Stimulated activated CD8-positive, alpha-beta memory T cell treated with anti-CD3 and anti-CD28 coated beads, Interleukin-15, amount 100 ng/mL, for 4 hours (primary cell): ENCODE measurements around the gene DKK3.

Source experiments
- DNase-seq, 2 donors: peaks; one replicate each; pipeline ENCODE4 v3.0.0-alpha.2; 2020; ENCODE audit warnings: low read depth in 2 of 2

DKK3 gene

DNA sequence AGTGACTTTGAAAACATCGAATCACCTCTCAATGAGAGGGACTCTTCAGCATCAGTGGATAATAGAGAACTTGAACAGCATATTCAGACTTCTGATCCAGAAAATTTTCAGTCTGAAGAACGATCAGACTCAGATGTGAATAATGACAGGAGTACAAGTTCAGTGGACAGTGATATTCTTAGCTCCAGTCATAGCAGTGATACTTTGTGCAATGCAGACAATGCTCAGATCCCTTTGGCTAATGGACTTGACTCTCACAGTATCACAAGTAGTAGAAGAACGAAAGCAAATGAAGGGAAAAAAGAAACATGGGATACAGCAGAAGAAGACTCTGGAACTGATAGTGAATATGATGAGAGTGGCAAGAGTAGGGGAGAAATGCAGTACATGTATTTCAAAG, 65.8 kb downstream of the DKK3 start:
- no peak for DNase-seq

DNA sequence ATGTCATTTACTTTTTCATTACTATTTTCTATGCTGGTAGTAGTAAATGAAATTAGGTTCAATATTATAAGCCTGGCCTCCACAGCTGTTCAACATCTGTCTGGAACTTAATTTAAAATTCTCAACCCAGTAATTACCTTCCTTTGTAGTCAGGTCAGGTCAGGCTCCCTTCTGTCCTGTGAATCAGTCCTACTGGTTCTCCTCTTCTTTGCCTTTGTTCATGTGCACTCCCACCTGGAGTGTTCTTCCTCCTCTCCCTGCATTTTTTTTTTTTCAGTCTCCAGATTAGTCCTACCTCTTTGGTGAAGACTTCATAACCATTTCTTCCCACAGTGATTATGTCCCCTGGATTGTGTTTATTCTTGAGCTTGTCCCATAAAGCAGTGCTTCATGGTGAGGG, 67.9 kb downstream of the DKK3 start:
- DNase-seq = no peak

DNA sequence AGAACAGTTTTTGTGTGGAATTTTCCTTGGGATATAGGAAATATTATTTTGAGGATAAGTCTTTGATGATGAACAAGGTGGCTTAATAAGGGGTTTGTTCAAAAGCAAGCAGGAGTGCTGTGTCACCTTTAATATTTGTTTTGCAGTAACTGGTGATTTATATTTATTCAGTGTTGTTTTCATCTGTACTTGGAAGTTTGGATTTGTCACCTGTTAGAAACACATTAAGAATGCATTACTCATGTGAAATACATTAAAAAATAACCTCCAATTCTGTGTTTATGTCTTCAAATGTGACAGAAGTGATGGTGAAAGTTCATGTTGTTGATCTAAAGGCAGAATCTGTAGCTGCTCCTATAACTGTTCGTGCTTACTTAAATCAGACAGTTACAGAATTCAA, 70.5 kb downstream of the DKK3 start:
- DNase-seq = no peak

DNA sequence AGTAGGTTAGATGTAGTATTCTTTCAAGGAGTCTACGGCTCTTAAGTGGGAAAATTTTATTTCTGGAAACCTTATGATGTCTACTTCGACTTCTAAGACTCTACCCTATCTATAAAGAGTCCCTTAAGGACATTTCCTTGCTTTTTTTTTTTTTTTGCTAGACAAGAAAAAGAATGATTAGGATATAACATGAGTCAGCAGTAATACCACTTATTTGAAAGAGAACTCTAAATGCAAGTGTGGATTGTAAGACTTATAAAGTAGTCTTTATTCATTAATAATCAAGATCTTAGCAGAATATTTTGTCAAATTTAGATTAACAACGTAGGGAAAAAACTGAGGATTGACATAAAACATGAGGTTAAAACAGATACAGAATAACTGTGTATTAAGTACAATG, 71.0 kb downstream of the DKK3 start:
- DNase-seq = no peak

DNA sequence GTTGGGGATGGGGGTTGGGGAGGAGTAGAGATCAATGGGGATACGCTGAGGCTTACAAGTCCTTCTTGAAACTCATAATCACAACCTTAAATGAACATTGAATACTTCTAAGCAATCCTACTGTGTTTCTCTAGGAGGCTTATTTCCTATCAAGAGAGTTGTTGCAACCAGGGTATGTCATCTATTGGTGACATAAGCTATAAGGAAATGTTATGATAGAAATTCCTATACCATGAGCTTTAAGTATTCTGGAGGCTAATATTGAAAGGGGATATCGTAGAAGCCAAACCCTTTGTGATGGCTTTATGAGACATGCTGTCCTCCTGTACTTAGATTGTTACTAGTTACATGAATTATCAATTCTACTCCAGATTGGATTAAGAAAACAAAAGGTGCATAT, 72.9 kb downstream of the DKK3 start:
- no peak for DNase-seq

DNA sequence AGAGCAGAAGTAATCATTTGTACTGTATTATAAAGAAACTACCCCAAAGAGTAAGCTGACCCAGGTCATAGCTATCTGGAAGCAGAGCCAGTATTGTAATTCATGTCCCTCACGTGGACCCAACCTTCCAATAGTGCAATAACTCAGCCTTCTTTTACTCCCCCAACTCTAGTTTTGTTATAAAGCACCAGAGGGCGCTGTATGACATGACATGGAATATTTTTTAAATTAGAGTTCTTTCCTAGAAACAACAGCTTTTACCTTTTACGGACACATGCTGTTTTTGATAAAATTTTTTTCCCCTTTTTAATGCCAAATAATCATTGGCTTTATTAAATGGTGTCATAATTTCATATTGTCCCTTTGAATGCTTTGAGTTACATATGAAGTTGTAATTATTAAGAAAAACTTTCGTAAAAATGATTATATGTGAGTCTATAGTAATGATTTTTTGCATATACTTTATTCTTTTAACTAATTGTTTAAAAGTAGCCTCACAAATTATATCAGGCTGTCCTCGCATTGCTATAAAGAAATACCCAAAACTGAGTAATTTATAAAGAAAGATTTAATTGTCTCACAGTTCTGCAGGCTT, 76.9 kb downstream of the DKK3 start:
- DNase-seq = no peak

DNA sequence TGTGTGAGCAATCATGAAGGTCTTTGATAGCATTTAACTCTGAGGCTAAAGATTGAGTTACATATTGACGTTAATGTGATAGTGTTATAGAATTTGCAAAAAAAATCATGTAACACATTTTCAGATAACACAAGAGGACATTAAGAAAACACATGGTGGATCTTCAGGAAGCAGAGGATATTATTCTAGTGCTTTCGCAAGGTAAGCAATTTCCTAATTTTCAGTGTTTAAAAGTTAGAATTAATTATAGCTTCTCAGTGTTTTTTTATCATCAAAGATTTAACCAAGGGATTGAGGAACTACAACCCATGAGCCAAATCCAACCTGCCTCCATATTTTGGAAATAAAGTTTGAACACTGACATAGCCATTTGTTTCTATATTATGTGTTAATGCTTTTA, 78.5 kb downstream of the DKK3 start:
- DNase-seq = no peak

DNA sequence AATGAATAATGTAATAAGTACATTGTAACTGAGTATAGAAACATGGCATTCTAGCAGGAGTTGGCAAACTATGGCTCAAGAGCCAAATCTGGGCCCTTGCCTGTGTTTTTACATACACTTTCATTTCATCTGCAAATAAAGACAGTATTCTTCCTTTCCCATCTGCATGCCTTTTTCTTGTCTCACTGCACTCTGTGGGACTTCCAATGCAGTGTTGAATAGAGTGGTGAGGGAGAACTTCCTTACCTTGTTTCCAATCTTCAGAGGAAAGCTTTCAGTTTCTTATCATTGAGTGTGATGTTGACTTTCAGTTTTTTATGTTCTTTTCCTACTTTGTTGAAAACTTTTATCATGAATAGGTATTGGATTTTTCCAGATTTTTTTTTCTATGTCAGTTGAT, 84.6 kb downstream of the DKK3 start:
- DNase-seq = no peak

DNA sequence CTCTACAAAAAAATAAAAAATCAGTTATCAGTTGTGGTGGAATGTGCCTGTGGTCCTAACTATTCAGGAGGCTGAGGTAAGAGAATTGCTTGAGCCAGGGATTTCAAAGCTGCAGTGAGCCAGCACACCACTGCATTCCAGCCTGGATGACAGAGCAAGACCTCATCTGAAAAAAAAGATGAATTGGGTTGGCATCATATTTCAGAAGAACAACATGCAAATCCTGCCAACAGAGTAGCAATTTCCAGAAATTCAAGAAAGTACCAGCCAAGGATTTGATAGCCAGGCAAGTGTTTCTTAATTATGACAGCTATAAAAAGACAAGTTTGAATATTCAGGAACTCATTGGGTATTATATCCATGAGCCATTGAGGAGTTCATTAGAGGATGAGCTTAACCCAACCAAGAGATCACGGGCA, 91.4 kb downstream of the DKK3 start:
- no peak for DNase-seq

DNA sequence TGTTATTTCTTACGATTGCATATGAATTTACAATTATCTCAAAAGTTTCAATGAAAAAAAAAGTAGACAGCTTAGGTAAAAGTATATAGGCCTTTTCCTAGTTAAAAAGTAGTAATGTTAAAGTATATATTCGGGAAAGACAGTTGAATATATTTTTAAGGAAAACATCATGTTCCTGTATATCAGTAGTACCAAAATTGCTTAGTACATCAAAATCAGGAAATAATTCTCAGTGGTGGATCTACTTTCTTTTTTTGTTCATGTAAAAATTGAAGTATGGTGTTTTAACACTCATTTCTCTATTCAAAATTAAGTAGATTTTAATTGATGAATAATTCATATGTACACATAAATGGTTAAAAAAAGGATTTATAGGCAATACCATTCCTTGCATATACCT, 92.8 kb downstream of the DKK3 start:
- DNase-seq = no peak

DNA sequence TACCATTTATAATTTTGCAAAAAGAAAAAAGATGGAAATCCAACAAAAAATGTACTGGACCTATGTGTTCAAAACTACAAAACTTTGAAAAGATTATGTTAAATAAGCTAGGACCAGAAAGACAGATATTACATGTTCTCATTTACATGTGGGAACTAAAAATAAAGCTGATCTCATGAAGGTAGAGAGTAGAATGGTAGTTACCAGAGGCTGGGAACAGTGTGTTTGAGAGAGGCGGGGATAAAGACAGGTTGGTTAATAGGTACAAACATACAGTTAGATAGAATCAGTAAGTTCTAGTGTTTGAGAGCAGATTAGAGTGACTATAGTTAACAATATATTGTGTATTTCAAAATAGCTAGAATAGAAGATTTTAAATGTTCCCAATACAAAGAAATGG, 95.0 kb downstream of the DKK3 start:
- no peak for DNase-seq
